Fibroblast of lung (primary cell): Measurements from ENCODE around the gene SPACDR.

Experiments used
- EZH2 ChIP-seq: IDR thresholded peaks from 2 replicates; pipeline ENCODE4 v1.5.1; 2012; ENCODE audit warnings: low read length, control low read depth, mild to moderate bottlenecking; ENCODE audit errors: missing control alignments
- TF ChIP-seq, protein P1 (sequence below), 2 donors: IDR thresholded peaks in 1 of 2; conservative IDR thresholded peaks in 1 of 2; 1 replicate in 1 of 2; 2 replicates in 1 of 2; pipeline ENCODE4 v1.5.1; 2011 to 2012; ENCODE audit warnings: low read length in 2 of 2, control low read depth in 1 of 2, inconsistent platforms in 1 of 2, low read depth in 1 of 2, mild to moderate bottlenecking in 1 of 2

DNA sequence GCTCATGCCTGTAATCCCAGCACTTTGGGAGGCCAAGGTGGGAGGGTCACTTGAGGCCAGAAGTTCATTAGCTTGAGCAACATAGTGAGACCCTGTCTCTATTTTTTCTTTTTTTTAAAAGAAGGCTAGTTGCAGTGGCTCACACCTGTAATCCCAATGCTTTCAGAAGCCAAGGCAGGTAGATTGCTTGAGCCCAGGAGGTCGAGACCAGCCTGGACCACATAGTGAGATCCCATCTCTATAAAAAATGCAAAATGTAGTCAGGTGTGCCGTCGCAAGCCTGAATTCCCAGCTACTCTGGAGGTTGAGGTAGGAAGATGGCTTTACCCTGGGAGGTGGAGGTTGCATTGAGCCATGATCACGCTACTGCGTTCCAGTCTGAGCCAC lies 27.1 kb upstream of the SPACDR start:
- TF ChIP-seq, protein P1, sequence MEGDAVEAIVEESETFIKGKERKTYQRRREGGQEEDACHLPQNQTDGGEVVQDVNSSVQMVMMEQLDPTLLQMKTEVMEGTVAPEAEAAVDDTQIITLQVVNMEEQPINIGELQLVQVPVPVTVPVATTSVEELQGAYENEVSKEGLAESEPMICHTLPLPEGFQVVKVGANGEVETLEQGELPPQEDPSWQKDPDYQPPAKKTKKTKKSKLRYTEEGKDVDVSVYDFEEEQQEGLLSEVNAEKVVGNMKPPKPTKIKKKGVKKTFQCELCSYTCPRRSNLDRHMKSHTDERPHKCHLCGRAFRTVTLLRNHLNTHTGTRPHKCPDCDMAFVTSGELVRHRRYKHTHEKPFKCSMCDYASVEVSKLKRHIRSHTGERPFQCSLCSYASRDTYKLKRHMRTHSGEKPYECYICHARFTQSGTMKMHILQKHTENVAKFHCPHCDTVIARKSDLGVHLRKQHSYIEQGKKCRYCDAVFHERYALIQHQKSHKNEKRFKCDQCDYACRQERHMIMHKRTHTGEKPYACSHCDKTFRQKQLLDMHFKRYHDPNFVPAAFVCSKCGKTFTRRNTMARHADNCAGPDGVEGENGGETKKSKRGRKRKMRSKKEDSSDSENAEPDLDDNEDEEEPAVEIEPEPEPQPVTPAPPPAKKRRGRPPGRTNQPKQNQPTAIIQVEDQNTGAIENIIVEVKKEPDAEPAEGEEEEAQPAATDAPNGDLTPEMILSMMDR (conservative IDR thresholded peaks at IDR 0.05 in 1 of 2, IDR thresholded peaks at IDR 0.05 in 1 of 2; ENCODE audit: low read depth in 1 of 2, low read length in 2 of 2): no peak
- no peak for TF ChIP-seq EZH2
